OCI-LY7 (cell line): Measurements from ENCODE around the gene DIAPH2. TPM values are rescaled to one million over a fixed set of nuclear protein-coding genes. Genes with fewer than 3 reads are reported as not detected.

ENCODE experiments used
- BruUV-seq: library from RNA; stranded (reverse); fragments of 400-500 nt; replicated peaks from 2 replicates; lab custom pipeline; 2021; lab: Mats Ljungman, UMichigan
- CTCF ChIA-PET: fragments of 300-600 bp; sonication (Branson Sonifier 250); formaldehyde crosslinking; loops from one replicate; lab custom pipeline; 2022; ENCODE audit warnings: antibody characterized with exemption; ENCODE audit not compliant: unreplicated experiment; lab: Charles Lee
- POLR2A ChIA-PET: fragments of 300-600 bp; sonication (Branson Sonifier 250); formaldehyde crosslinking; loops from one replicate; lab custom pipeline; 2022; ENCODE audit warnings: antibody characterized with exemption; lab: Charles Lee
- DNase-seq: peaks from one replicate; pipeline ENCODE4 v3.0.0-alpha.2; 2015; ENCODE audit warnings: low spot score
- H2AFZ ChIP-seq: fragments of 200-600 bp; sonication (generic), shearing (Covaris generic); 2 replicates; pipeline ENCODE4 v1.6.1; 2014; ENCODE audit warnings: mild to moderate bottlenecking, antibody characterized with exemption, low read length, moderate library complexity
- H3K27ac ChIP-seq: fragments of 200-600 bp; sonication (generic); 2 replicates; pipeline ENCODE4 v1.5.1; 2014; ENCODE audit warnings: mixed run types, low read depth, mild to moderate bottlenecking, moderate library complexity, low read length, inconsistent platforms; ENCODE audit not compliant: poor library complexity, severe bottlenecking
- H3K36me3 ChIP-seq: fragments of 200-600 bp; sonication (generic); 2 replicates; pipeline ENCODE4 v1.6.1; 2014; ENCODE audit warnings: mild to moderate bottlenecking, antibody characterized with exemption, low read length, moderate library complexity, mixed read lengths; ENCODE audit not compliant: insufficient read depth
- H3K4me1 ChIP-seq: fragments of 200-600 bp; sonication (generic); 2 replicates; pipeline ENCODE4 v1.5.1; 2014; ENCODE audit warnings: mild to moderate bottlenecking, low read length; ENCODE audit not compliant: insufficient read depth, poor library complexity, severe bottlenecking
- H3K4me2 ChIP-seq: fragments of 200-600 bp; sonication (generic); 2 replicates; pipeline ENCODE4 v1.6.1; 2014; ENCODE audit warnings: mild to moderate bottlenecking, low read length
- H3K4me3 ChIP-seq: fragments of 200-600 bp; sonication (generic); 2 replicates; pipeline ENCODE4 v1.5.1; 2014; ENCODE audit warnings: mild to moderate bottlenecking, low read depth, low read length; ENCODE audit not compliant: poor library complexity, severe bottlenecking
- H3K79me2 ChIP-seq: fragments of 200-600 bp; sonication (generic); 2 replicates; pipeline ENCODE4 v1.6.1; 2016; ENCODE audit warnings: low read depth, mild to moderate bottlenecking, low read length, moderate library complexity, mixed read lengths; ENCODE audit not compliant: insufficient read depth
- H3K9me2 ChIP-seq: fragments of 200-600 bp; sonication (generic); 2 replicates; pipeline ENCODE4 v1.6.1; 2016; ENCODE audit warnings: mild to moderate bottlenecking, low read length, mixed read lengths; ENCODE audit not compliant: insufficient read depth
- H3K9me3 ChIP-seq: fragments of 200-600 bp; sonication (generic); 2 replicates; pipeline ENCODE4 v1.6.1; 2014; ENCODE audit warnings: mild to moderate bottlenecking, mixed run types, low read length, mixed read lengths
- H4K20me1 ChIP-seq: fragments of 200-600 bp; sonication (generic); 2 replicates; pipeline ENCODE4 v1.6.1; 2014; ENCODE audit warnings: mild to moderate bottlenecking, antibody characterized with exemption, low read length, moderate library complexity, mixed read lengths; ENCODE audit not compliant: insufficient read depth
- CTCF ChIP-seq: fragments of 200-600 bp; sonication (generic); conservative IDR thresholded peaks from 2 replicates; pipeline ENCODE4 v1.5.1; 2014; ENCODE audit warnings: mild to moderate bottlenecking, antibody characterized with exemption, low read length, moderate library complexity, mixed read lengths
- EZH2phosphoT487 ChIP-seq: fragments of 200-600 bp; sonication (generic); IDR thresholded peaks from 2 replicates; pipeline ENCODE4 v1.6.1; 2018; ENCODE audit warnings: low read depth, borderline replicate concordance, mild to moderate bottlenecking, mixed run types, antibody characterized with exemption, low read length, moderate library complexity, mixed read lengths
- intact Hi-C: fragments of 100-400 bp; cut with micrococcal nuclease; formaldehyde crosslinking; loops from one replicate; pipeline ENCODE4 v1.10.0; 2022; ENCODE audit not compliant: unreplicated experiment
- total RNA-seq, 2 experiments: library from RNA; depleted of rRNA in 1 of 2; stranded (reverse); fragments of >200 nt in 1 of 2; shearing (Covaris generic) in 1 of 2; gene quantifications; 2 replicates each; pipeline ENCODE4 v1.2.3, GENCODE V29; 2014 to 2022

DIAPH2 gene
- total RNA-seq, 2 experiments from 2014 or later, result 21.3 to 21.5 TPM

GRCh38 chrX:97633798-97634197, 949.2 kb downstream of the DIAPH2 start:
- no peak overlapping the region for H3K27ac ChIP-seq
- no peaks in the 10 kb centered on the region for H3K36me3 ChIP-seq
- H3K9me2 ChIP-seq, result no peaks in the 10 kb centered on the region
- intact Hi-C loops, result no loop called here
- BruUV-seq, result no TSS peak
- H4K20me1 ChIP-seq, result no peaks in the 10 kb centered on the region
- no peaks in the 10 kb centered on the region for H3K79me2 ChIP-seq
- no peaks in the 10 kb centered on the region for H3K9me3 ChIP-seq
- H2AFZ ChIP-seq, result no peak overlapping the region
- no peak overlapping the region for H3K4me2 ChIP-seq
- TF ChIP-seq CTCF (no peak), EZH2phosphoT487 (no peak)
- ChIA-PET CTCF (no interaction called here), POLR2A (no interaction called here)
- DNase-seq, result no peak
- H3K4me3 ChIP-seq, result no peak overlapping the region
- H3K4me1 ChIP-seq, result no peaks in the 10 kb centered on the region

- H3K4me3 ChIP-seq, result no peak overlapping the region
- no peaks in the 10 kb centered on the region for H3K9me3 ChIP-seq
- H4K20me1 ChIP-seq, result no peaks in the 10 kb centered on the region
- H3K27ac ChIP-seq, result no peak overlapping the region
- no peaks in the 10 kb centered on the region for H3K79me2 ChIP-seq
- ChIA-PET POLR2A (no interaction called here), CTCF (no interaction called here)
- BruUV-seq, result no TSS peak
- TF ChIP-seq CTCF (no peak), EZH2phosphoT487 (no peak)
- intact Hi-C loops, result no loop called here
- no peaks in the 10 kb centered on the region for H3K4me1 ChIP-seq
- no peaks in the 10 kb centered on the region for H3K36me3 ChIP-seq
- no peak for DNase-seq
- H3K9me2 ChIP-seq, result no peaks in the 10 kb centered on the region
- H2AFZ ChIP-seq, result no peak overlapping the region
- no peak overlapping the region for H3K4me2 ChIP-seq
Observed at GRCh38 chrX:97636473-97637140, 952.0 kb downstream of the DIAPH2 start.

- intact Hi-C loops, result no loop called here
- POLR2A ChIA-PET, result no interaction called here
- H3K9me3 ChIP-seq, result no peaks in the 10 kb centered on the region
- H3K27ac ChIP-seq, result no peak overlapping the region
- TF ChIP-seq EZH2phosphoT487, result no peak
- no peak for TF ChIP-seq CTCF
- no TSS peak for BruUV-seq
- H2AFZ ChIP-seq, result no peak overlapping the region
- H3K4me3 ChIP-seq, result no peak overlapping the region
- H3K4me2 ChIP-seq, result no peak overlapping the region
- CTCF ChIA-PET, result no interaction called here
- no peaks in the 10 kb centered on the region for H3K36me3 ChIP-seq
- no peak for DNase-seq
- H4K20me1 ChIP-seq, result no peaks in the 10 kb centered on the region
- H3K4me1 ChIP-seq, result no peaks in the 10 kb centered on the region
- H3K79me2 ChIP-seq, result no peaks in the 10 kb centered on the region
- no peaks in the 10 kb centered on the region for H3K9me2 ChIP-seq
Observed at GRCh38 chrX:97637289-97637688, 952.6 kb downstream of the DIAPH2 start.
